Measurements from ENCODE around the gene EPHA4.

EPHA4 gene

GRCh38 chr2:221505605-221506004, 66.5 kb downstream of the EPHA4 start:
- H3K36me3 ChIP-seq (ENCODE audit: low read depth): no peaks in the 10 kb centered on the region
- H3K4me1 ChIP-seq (ENCODE audit: insufficient read depth, poor library complexity, severe bottlenecking): no peaks in the 10 kb centered on the region
- ATAC-seq (ENCODE audit: low read depth) (no peak), DNase-seq (ENCODE audit: low spot score) (no peak)
- TF ChIP-seq CTCF (IDR thresholded peaks at IDR 0.05; ENCODE audit: poor library complexity, severe bottlenecking): no peak
- H3K27ac ChIP-seq (ENCODE audit: poor library complexity, severe bottlenecking): no peak overlapping the region
- H3K9me3 ChIP-seq (ENCODE audit: severe bottlenecking): no peaks in the 10 kb centered on the region
- H3K4me3 ChIP-seq (ENCODE audit: severe bottlenecking): no peak overlapping the region
- peaks cover under 1% of the 10 kb centered on the region for H3K27me3 ChIP-seq (ENCODE audit: insufficient read depth, poor library complexity, severe bottlenecking)

GRCh38 chr2:221504905-221505304, 67.2 kb downstream of the EPHA4 start:
- DNase-seq (ENCODE audit: low spot score) (no peak), ATAC-seq (ENCODE audit: low read depth) (no peak)
- Histone ChIP-seq H3K27ac (ENCODE audit: poor library complexity, severe bottlenecking) (no peak overlapping the region), H3K4me1 (ENCODE audit: insufficient read depth, poor library complexity, severe bottlenecking) (no peaks in the 10 kb centered on the region), H3K4me3 (ENCODE audit: severe bottlenecking) (no peak overlapping the region), H3K36me3 (ENCODE audit: low read depth) (no peaks in the 10 kb centered on the region), H3K27me3 (ENCODE audit: insufficient read depth, poor library complexity, severe bottlenecking) (no peaks in the 10 kb centered on the region), H3K9me3 (ENCODE audit: severe bottlenecking) (no peaks in the 10 kb centered on the region)
- TF ChIP-seq CTCF (IDR thresholded peaks at IDR 0.05; ENCODE audit: poor library complexity, severe bottlenecking): no peak

GRCh38 chr2:221503965-221504364, 68.1 kb downstream of the EPHA4 start:
- H3K4me3 ChIP-seq (ENCODE audit: severe bottlenecking): no peak overlapping the region
- H3K27me3 ChIP-seq (ENCODE audit: insufficient read depth, poor library complexity, severe bottlenecking): no peaks in the 10 kb centered on the region
- H3K36me3 ChIP-seq (ENCODE audit: low read depth): no peaks in the 10 kb centered on the region
- no peaks in the 10 kb centered on the region for H3K9me3 ChIP-seq (ENCODE audit: severe bottlenecking)
- H3K4me1 ChIP-seq (ENCODE audit: insufficient read depth, poor library complexity, severe bottlenecking): no peaks in the 10 kb centered on the region
- no peak for TF ChIP-seq CTCF (IDR thresholded peaks at IDR 0.05; ENCODE audit: poor library complexity, severe bottlenecking)
- DNase-seq (ENCODE audit: low spot score) (no peak), ATAC-seq (ENCODE audit: low read depth) (no peak)
- H3K27ac ChIP-seq (ENCODE audit: poor library complexity, severe bottlenecking): no peak overlapping the region

GRCh38 chr2:221502270-221503010, 69.7 kb downstream of the EPHA4 start:
- DNase-seq (ENCODE audit: low spot score): no peak
- H3K4me3 ChIP-seq (ENCODE audit: severe bottlenecking): no peak overlapping the region

More at GRCh38 chr2:221502270-221503010, 69.7 kb downstream of the EPHA4 start:
- H3K36me3 ChIP-seq (ENCODE audit: low read depth): no peaks in the 10 kb centered on the region
- no peaks in the 10 kb centered on the region for H3K4me1 ChIP-seq (ENCODE audit: insufficient read depth, poor library complexity, severe bottlenecking)
- H3K27ac ChIP-seq (ENCODE audit: poor library complexity, severe bottlenecking): no peak overlapping the region
- no peaks in the 10 kb centered on the region for H3K9me3 ChIP-seq (ENCODE audit: severe bottlenecking)
- peak; percentile 59; the same call in 2 of the 3 replicates for ATAC-seq (ENCODE audit: low read depth)
- TF ChIP-seq CTCF (IDR thresholded peaks at IDR 0.05; ENCODE audit: poor library complexity, severe bottlenecking): no peak
- H3K27me3 ChIP-seq (ENCODE audit: insufficient read depth, poor library complexity, severe bottlenecking): no peaks in the 10 kb centered on the region

Data from RWPE2 (cell line).